Sigmoid colon (tissue), 7 donors: Measurements from ENCODE around the gene ZBTB22. TPM values are rescaled to one million over a fixed set of nuclear protein-coding genes. Genes with fewer than 3 reads are reported as not detected.
"Not testable (repeated sequence)": the region's sequence is repeated elsewhere in the genome, so short reads cannot be mapped to it uniquely, and the experiment has no call there.

Experiments
- DNase-seq: peaks from one replicate; pipeline ENCODE4 v3.0.0-alpha.2; 2019
- H3K27ac ChIP-seq, 4 donors: fragments of 200-600 bp; sonication (generic); one replicate each; pipeline ENCODE4 v1.5.1; 2016 to 2019; ENCODE audit warnings: mild to moderate bottlenecking in 1 of 4
- H3K27me3 ChIP-seq, 3 donors: fragments of 200-600 bp; sonication (generic); one replicate each; pipeline ENCODE4 v1.5.1; 2019; ENCODE audit warnings: mild to moderate bottlenecking in 1 of 3
- H3K36me3 ChIP-seq, 4 donors: fragments of 200-600 bp; sonication (generic); one replicate each; pipeline ENCODE4 v1.5.1; 2016 to 2019
- H3K4me1 ChIP-seq, 4 donors: fragments of 200-600 bp; sonication (generic); one replicate each; pipeline ENCODE4 v1.5.1; 2017 to 2019
- H3K4me3 ChIP-seq, 4 donors: fragments of 200-600 bp; sonication (generic); one replicate each; pipeline ENCODE4 v1.5.1; 2017 to 2019; ENCODE audit warnings: mild to moderate bottlenecking in 2 of 4, moderate library complexity in 1 of 4
- H3K9me3 ChIP-seq, 4 donors: fragments of 200-600 bp in 3 of 4; sonication (generic) in 3 of 4; one replicate each; pipeline versions ENCODE4 v1.5.1 to v1.6.1; 2013 to 2019
- EP300 ChIP-seq, 4 donors: sonication (generic); formaldehyde crosslinking; IDR thresholded peaks; one replicate each; pipeline ENCODE4 v1.6.1; 2017; ENCODE audit warnings: antibody characterized with exemption in 4 of 4
- POLR2A ChIP-seq, 2 donors: fragments of 450-650 bp; IDR thresholded peaks; one replicate each; pipeline ENCODE4 v1.6.1; 2016; ENCODE audit warnings: antibody characterized with exemption in 2 of 2, mild to moderate bottlenecking in 2 of 2, moderate library complexity in 2 of 2
- POLR2AphosphoS5 ChIP-seq, 4 donors: sonication (generic); formaldehyde crosslinking; IDR thresholded peaks; one replicate each; pipeline ENCODE4 v1.6.1; 2017; ENCODE audit warnings: antibody characterized with exemption in 4 of 4
- WGBS, 2 donors: extraction: QIAGEN DNeasy Blood & Tissue Kit; methylation state at CpG; one replicate each; pipeline ENCODE4 v1.1.7; 2013; 5-methylcytosine and 5-hydroxymethylcytosine counted together
- intact Hi-C: fragments of 100-400 bp; cut with DNase I; formaldehyde crosslinking; loops from one replicate; pipeline ENCODE4 v1.15.1; 2023
- polyA plus RNA-seq, 3 donors: library from polyadenylated mRNA; stranded (reverse); fragments of 200-250 nt; gene quantifications; one replicate each; pipeline ENCODE4 v1.2.3, GENCODE V29; 2013
- total RNA-seq, 4 donors: library from RNA; depleted of rRNA; stranded (reverse); fragments of >200 nt; gene quantifications; one replicate each; pipeline ENCODE4 v1.1.0, GENCODE V29; 2016
- TF ChIP-seq, protein P1 (sequence below), 4 experiments: fragments of 450-650 bp in 3 of 4; fragments of 200-600 bp in 1 of 4; IDR thresholded peaks; one replicate each; pipeline ENCODE4 v1.5.1; 2016 to 2019; ENCODE audit warnings: antibody characterized with exemption in 4 of 4, mild to moderate bottlenecking in 3 of 4, moderate library complexity in 2 of 4
- donor health status: healthy with polysubstance abuse.
- donor health status: Bipolar disorder and iron deficiency.
- donor health status: healthy.

The ZBTB22 gene
- total and polyA plus RNA-seq, 7 donors: 9.4 to 19.2 (median 13.2) TPM

DNA sequence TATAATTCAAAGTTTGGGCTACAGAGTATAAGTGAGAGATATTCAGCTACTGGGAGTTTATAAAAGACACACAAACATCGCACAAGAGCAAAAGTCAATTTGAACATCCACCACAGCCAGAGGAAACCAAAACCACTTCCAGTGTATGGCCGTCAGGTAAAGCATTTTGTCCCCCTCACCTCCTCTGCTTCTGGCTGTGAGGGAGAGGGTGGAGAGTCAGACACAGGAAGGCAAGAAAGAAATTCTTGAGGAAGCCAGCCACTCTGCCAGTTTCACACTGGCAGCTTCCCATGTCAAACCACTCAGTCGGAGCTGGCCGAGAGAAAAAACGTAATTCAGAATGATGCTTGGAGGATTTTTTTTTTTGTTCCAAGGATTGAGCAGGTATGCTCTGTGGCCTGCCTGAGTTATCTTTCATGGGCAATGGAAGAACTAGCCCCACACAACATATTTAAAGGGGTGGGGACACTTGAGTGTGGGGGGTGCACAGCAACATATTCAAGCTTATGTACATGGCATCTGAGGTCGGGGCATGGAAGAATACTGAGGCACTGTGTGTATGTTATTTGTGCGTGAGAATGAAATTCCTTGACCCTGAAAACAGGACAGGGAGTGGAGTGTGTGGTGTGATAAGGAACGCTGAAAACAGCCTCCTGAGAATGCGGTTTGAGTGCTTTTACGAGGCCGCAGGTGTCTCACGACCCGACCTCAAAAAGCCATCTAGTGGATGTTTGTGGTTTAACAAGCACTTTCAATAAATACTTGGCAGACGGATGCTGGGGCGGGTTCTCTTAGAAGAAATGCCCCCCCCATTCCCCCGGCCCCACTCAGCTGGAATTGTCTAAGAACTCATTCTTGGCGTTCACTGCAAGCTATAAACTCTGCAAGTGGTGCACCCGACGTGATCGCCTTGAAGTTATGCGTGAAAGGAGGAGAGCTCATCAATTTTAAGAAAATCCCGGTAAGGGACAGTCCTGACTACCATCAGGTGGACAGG lies 27.5 kb upstream of the ZBTB22 start:
- 7 to 9% methylated on average over 22 of the region's 22 CpGs for WGBS, 2 donors
- Histone ChIP-seq H3K27ac (peak overlapping the region; percentile 11 to 31 (median 16)), H3K4me3 (no peak overlapping the region), H3K36me3 (no peaks in the 10 kb centered on the region), H3K9me3 (no peaks in the 10 kb centered on the region), H3K4me1 (peaks cover 0 to 11% (median 7%) of the 10 kb centered on the region in 4 donors), H3K27me3 (no peaks in the 10 kb centered on the region)
- TF ChIP-seq EP300 (IDR thresholded peaks at IDR 0.05) (no peak), POLR2A (IDR thresholded peaks at IDR 0.05) (no peak), POLR2AphosphoS5 (IDR thresholded peaks at IDR 0.05) (no peak)
- TF ChIP-seq, protein P1, sequence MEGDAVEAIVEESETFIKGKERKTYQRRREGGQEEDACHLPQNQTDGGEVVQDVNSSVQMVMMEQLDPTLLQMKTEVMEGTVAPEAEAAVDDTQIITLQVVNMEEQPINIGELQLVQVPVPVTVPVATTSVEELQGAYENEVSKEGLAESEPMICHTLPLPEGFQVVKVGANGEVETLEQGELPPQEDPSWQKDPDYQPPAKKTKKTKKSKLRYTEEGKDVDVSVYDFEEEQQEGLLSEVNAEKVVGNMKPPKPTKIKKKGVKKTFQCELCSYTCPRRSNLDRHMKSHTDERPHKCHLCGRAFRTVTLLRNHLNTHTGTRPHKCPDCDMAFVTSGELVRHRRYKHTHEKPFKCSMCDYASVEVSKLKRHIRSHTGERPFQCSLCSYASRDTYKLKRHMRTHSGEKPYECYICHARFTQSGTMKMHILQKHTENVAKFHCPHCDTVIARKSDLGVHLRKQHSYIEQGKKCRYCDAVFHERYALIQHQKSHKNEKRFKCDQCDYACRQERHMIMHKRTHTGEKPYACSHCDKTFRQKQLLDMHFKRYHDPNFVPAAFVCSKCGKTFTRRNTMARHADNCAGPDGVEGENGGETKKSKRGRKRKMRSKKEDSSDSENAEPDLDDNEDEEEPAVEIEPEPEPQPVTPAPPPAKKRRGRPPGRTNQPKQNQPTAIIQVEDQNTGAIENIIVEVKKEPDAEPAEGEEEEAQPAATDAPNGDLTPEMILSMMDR (IDR thresholded peaks at IDR 0.05): peak; percentile 19 to 68 (median 50)
- intact Hi-C loops: no loop called here
- DNase-seq: peak; percentile 86

- 45 to 87% methylated on average over 6 of the region's 6 CpGs for WGBS, 2 donors
- Histone ChIP-seq H3K9me3 (no peaks in the 10 kb centered on the region), H3K4me1 (peaks cover 0 to 11% (median 7%) of the 10 kb centered on the region in 4 donors), H3K4me3 (no peak overlapping the region), H3K27me3 (no peaks in the 10 kb centered on the region), H3K36me3 (no peaks in the 10 kb centered on the region), H3K27ac (no peak overlapping the region)
- DNase-seq: no peak
- intact Hi-C loops: no loop called here
- TF ChIP-seq, protein P1 (IDR thresholded peaks at IDR 0.05): no peak
- TF ChIP-seq EP300 (IDR thresholded peaks at IDR 0.05): no peak
- no peak for TF ChIP-seq POLR2A (IDR thresholded peaks at IDR 0.05)
- TF ChIP-seq POLR2AphosphoS5 (IDR thresholded peaks at IDR 0.05): no peak
These were observed 26.5 kb upstream of the ZBTB22 start for GRCh38 chr6:33343953-33344611.

DNA sequence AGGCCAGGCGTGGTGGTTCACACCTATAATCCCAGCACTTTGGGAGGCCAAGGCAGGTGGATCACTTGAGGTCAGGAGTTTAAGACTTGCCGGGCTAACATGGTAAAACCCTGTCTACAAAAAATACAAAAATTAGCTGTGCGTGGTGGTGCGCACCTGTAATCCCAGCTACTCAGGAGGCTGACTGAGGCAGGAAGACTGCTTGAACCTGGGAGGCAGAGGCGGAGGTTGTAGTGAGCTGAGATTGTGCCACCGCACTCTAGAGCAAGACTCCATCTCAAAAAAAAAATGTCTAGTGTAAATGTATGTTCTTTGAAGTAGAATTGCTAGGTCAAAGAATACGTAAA lies 26.0 kb upstream of the ZBTB22 start:
- H3K4me3 ChIP-seq, H3K9me3 ChIP-seq, intact Hi-C loops, H3K36me3 ChIP-seq, H3K27ac ChIP-seq, DNase-seq, H3K27me3 ChIP-seq: not testable (repeated sequence)
- 72 to 92% methylated on average over 7 of the region's 7 CpGs for WGBS, 2 donors
- H3K4me1 ChIP-seq: peaks cover 0 to 11% (median 7%) of the 10 kb centered on the region in 4 donors

- no peak overlapping the region for H3K27ac ChIP-seq
- DNase-seq: no peak
- H3K36me3 ChIP-seq: no peaks in the 10 kb centered on the region
- no peak overlapping the region for H3K4me3 ChIP-seq
- H3K27me3 ChIP-seq: no peaks in the 10 kb centered on the region
- 86 to 87% methylated on average over 6 of the region's 6 CpGs for WGBS, 2 donors
- TF ChIP-seq POLR2A (IDR thresholded peaks at IDR 0.05) (no peak), EP300 (IDR thresholded peaks at IDR 0.05) (no peak), POLR2AphosphoS5 (IDR thresholded peaks at IDR 0.05) (no peak)
- TF ChIP-seq, protein P1 (IDR thresholded peaks at IDR 0.05): no peak
- intact Hi-C loops: no loop called here
- H3K9me3 ChIP-seq: no peaks in the 10 kb centered on the region
- no peaks in the 10 kb centered on the region for H3K4me1 ChIP-seq
These were observed 21.6 kb upstream of the ZBTB22 start for GRCh38 chr6:33339193-33339592.

GRCh38 chr6:33336495-33336894 lies 19.0 kb upstream of the ZBTB22 start:
- no peak overlapping the region for H3K27ac ChIP-seq
- 90 to 94% methylated on average over 3 of the region's 3 CpGs for WGBS, 2 donors
- no peak overlapping the region for H3K4me3 ChIP-seq
- intact Hi-C loops: no loop called here
- DNase-seq: no peak
- no peaks in the 10 kb centered on the region for H3K9me3 ChIP-seq
- H3K27me3 ChIP-seq: no peaks in the 10 kb centered on the region
- TF ChIP-seq, protein P1 (IDR thresholded peaks at IDR 0.05): no peak
- TF ChIP-seq POLR2AphosphoS5 (IDR thresholded peaks at IDR 0.05) (no peak), POLR2A (IDR thresholded peaks at IDR 0.05) (no peak), EP300 (IDR thresholded peaks at IDR 0.05) (no peak)
- H3K36me3 ChIP-seq: no peaks in the 10 kb centered on the region
- no peaks in the 10 kb centered on the region for H3K4me1 ChIP-seq
